ENCODE data around the gene MTHFSD.

Gene MTHFSD

DNA sequence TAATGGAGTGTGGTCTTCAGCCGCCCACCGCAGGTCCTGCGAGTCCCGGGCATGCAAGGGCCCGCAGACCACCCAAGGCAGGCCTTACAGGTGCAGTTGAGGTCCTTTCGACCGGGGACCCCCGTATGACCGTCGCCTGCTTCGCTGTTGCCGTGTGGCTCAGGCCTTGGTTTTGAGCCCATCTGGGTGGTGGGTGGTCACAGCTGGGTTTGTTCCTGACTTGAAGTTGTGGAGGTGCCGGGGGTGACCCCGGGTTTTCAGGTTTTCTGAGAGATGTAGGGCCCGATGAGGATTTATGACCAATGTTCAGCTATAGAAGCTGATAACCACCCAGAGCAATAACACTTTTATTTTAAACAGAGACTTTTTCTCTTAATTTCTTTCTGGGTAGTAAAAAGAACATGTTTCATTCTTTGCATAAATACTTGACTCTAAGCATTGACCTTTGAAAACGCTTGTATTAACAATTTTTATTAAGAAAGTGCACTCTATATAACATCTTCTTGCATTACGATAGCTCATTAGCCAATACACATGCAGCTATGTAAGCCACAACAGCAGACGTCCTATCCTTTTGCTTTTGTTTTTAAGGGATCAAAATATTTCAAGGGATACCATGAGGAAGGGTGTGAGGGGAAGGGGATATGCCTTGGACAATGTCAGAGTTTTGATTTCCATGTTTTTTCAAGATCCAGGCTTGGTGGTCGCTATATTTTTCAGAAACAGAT lies 25.2 kb upstream of the MTHFSD start:
- TF ChIP-seq, protein P1, sequence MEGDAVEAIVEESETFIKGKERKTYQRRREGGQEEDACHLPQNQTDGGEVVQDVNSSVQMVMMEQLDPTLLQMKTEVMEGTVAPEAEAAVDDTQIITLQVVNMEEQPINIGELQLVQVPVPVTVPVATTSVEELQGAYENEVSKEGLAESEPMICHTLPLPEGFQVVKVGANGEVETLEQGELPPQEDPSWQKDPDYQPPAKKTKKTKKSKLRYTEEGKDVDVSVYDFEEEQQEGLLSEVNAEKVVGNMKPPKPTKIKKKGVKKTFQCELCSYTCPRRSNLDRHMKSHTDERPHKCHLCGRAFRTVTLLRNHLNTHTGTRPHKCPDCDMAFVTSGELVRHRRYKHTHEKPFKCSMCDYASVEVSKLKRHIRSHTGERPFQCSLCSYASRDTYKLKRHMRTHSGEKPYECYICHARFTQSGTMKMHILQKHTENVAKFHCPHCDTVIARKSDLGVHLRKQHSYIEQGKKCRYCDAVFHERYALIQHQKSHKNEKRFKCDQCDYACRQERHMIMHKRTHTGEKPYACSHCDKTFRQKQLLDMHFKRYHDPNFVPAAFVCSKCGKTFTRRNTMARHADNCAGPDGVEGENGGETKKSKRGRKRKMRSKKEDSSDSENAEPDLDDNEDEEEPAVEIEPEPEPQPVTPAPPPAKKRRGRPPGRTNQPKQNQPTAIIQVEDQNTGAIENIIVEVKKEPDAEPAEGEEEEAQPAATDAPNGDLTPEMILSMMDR (IDR thresholded peaks at IDR 0.05; ENCODE audit: low read depth, low read length): no peak
- DNase-seq (ENCODE audit: extremely low read depth, low read depth): no peak

DNA sequence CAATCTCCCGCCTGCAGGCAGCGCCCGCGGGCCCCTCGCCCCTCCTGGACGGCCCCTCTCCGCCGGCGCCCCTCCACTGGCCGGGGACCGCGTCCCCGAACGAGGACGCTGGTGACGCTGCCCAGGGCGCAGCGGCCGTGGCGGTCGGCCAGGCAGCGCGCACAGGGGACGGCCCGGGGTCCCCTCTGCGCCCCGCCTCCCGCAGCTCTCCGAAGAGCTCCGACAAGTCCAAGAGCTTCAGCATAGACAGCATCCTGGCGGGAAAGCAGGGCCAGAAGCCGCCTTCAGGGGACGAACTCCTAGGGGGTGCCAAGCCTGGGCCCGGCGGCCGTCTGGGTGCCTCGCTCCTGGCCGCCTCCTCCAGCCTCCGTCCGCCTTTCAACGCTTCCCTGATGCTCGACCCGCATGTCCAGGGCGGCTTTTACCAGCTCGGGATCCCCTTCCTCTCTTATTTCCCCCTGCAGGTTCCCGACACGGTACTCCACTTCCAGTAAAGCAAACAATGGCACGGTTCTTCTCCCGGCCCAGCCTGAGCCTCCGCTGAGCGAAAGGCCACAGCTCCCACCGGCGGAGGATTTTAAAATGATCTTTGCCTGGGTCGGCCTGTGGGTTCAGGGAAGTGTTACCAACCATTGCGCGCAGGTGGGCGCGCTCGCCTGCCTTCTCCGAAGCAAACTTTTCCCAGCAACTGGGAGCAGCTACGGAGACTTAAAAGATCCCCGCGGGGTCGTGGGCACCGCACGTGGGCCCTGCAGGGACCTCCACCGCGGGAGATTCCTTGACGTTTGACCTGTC lies 24.4 kb upstream of the MTHFSD start:
- DNase-seq (ENCODE audit: extremely low read depth, low read depth): no peak
- TF ChIP-seq, protein P1 (IDR thresholded peaks at IDR 0.05; ENCODE audit: low read depth, low read length): no peak

DNA sequence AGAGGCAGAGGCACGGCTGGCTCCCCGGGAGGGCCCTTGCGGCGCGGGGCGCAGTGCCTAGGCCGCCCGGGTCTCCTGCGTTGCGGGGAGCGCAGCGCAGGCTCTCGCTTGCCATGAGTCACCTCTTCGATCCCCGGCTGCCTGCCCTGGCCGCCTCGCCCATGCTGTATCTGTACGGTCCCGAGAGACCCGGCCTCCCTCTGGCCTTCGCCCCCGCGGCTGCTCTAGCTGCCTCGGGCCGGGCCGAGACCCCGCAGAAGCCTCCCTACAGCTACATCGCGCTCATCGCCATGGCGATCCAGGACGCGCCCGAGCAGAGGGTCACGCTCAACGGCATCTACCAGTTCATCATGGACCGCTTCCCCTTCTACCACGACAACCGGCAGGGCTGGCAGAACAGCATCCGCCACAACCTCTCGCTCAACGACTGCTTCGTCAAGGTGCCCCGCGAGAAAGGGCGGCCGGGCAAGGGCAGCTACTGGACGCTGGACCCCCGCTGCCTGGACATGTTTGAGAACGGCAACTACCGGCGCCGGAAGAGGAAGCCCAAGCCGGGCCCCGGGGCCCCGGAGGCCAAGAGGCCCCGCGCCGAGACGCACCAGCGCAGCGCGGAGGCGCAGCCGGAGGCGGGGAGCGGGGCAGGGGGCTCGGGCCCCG lies 23.7 kb upstream of the MTHFSD start:
- TF ChIP-seq, protein P1 (IDR thresholded peaks at IDR 0.05; ENCODE audit: low read depth, low read length): no peak
- DNase-seq (ENCODE audit: extremely low read depth, low read depth): no peak

DNA sequence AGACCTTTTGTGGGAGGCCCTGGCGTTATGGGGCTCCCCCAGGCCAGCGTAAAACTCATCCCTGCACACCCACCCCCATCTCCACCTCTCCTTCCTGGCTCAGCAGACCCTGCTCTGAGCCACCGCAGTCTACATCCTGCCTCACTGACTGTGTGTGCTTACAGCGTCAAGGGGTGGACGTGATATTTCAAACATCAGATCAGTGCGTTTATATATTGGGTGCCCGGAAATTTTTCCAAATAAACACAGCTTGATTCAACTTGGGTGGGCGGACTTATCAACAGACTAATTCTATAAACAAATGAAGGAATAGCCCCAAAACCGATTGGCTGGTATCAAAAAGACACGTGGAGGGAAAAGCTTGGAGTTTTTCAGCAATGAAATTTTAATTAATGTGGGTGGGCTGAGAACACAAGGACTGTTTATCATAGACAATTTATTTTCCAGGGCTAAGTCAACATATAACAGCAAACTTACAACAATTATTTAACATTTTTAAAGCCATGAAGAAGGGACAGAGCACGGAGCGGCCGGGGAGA lies 23.1 kb upstream of the MTHFSD start, which contains the start of gene FOXL1:
TSS of gene FOXL1 (plus strand) at position 489 of the 539 bp plus-strand sequence. CDS start 175 bp downstream, outside the sequence.
- DNase-seq (ENCODE audit: extremely low read depth, low read depth): peak; percentile 38
- TF ChIP-seq, protein P1 (IDR thresholded peaks at IDR 0.05; ENCODE audit: low read depth, low read length): no peak

DNA sequence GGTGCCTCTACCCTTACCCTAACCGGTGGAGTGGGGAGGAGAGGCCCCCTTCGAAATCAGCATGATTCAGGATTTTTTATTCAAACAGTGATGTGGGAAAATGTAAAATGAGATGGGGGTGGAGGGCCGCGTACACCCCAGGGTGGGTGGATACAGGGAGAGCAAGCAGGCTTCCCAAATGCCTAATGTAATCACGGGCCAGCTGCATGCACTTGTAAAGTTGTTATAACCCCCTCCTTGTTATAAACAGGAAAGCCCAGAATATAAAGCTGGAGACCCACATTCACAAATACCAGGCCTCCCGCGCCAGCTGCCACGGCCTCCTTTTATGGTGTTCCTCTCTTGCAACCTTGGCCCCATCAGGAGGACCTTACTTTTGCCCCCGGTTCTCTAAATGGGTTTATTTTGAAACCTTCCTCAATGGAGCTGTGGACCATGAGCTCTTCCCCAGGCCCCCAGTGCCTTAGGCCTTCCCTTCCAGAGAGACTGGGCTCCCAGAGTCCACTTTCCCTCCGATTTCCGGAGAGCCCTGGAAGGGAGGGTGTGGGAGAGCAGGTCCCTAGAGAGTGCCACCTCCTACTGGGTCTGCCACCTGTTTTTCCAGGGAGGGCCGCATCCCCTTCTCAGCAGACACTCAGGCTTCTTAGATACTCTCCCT lies 22.4 kb upstream of the MTHFSD start:
- no peak for DNase-seq (ENCODE audit: extremely low read depth, low read depth)
- TF ChIP-seq, protein P1 (IDR thresholded peaks at IDR 0.05; ENCODE audit: low read depth, low read length): no peak

DNA sequence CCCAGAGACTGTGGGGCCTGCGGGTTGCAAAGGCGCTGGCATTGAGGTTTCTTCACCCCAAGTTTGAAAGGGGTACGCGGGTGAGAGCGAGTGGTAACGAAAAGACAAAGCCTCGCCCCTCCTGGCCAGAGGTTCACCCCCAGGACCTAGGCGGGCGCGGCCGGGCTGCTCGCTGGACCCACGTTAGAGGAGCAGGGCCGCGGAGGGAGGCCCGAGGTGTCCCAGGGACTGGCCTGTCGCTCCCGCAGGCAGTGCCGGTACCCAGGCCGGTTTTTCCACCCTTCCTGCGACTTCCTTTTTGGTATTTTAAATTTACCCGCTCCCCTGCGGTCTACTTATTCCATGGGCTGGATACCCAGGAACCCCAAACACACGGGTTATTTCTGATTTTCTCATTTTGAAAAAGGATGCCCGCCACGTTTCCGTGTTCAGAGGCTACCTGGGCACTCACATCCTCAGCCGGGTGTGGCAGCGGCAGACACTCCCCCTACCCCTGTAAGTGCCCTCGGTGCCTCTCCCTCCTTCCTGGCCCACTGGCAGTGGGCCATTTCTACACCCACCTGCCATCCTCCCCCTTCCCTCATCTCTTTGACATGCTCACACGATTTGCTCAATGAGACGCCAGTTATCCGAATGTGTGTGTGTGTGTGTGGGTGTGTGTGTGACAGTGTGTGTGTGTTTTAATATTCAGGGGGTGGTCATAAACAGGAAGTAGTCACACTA lies 21.7 kb upstream of the MTHFSD start:
- TF ChIP-seq, protein P1 (IDR thresholded peaks at IDR 0.05; ENCODE audit: low read depth, low read length): no peak
- DNase-seq (ENCODE audit: extremely low read depth, low read depth): no peak
